ENCODE measurements around the gene NT5DC4.
A peak's percentile ranks its signal among the peaks of the same experiment; 100 is the strongest.

Gene NT5DC4

DNA sequence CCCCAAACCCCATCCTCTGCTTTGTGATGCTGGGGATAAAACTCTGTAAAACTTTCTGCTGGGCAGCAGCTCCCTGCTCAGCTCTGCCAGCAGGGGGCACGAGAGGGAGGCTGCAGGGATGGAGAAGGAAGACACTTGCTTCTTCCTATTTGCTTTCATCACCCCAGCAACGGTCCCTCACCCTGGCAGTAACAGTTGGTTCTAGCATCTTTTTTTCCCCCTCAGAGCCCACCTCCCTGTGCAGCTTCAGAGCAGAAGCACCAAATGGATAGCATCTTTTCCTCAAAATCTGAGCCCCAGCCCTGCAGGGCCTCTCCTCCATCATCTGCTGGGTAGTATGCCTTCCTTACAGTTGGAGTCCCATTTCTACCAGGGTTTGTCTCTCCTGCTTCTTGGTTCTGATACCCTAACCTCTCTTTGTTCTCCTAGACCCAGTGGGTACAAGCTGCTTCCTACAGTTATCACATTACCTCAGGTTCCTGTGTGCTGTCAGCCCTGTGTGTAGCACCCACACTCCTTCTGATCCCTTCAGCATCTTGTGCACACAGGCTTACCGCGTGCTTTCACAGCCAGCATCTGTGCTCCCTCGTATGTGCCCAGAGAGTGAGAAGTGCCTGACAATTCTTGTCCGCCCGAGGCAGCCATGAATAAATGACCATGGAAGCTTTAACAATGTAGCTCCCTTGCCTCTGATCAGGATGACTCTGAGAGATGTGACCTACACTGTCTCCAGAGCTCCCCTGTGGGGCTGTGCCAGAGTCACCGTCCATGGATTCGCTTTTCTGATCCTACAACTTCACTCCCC is 29.1 kb downstream of the NT5DC4 start:
- H3K9me3 ChIP-seq (ENCODE audit: control extremely low read depth in 1 of 5, control insufficient read depth in 4 of 5, insufficient read depth in 2 of 5, low read depth in 1 of 5, low read length in 4 of 5): no peaks in the 10 kb centered on the region
- WGBS (ENCODE audit: insufficient coverage): 54% methylated on average over 7 of the region's 9 CpGs
- H3K27me3 ChIP-seq (replicated peaks in 2 of 5; ENCODE audit: control insufficient read depth in 4 of 5, insufficient read depth in 5 of 5, low read length in 4 of 5): no peaks in the 10 kb centered on the region
- ChIA-PET POLR2A (interaction anchor here (0.9 to 2.6 kb wide), 3 partner anchors 84 to 192 kb away, joined by 3 to 7 read pairs (median 3); partner anchors contain the start of gene IL1B), CTCF (interaction anchor here (0.7 to 5.6 kb wide), 37 partner anchors 12 to 212 kb away, joined by 3 to 97 read pairs (median 5); partner anchors contain the start of genes CKAP2L and IL1B)
- H3K4me3 ChIP-seq (ENCODE audit: control insufficient read depth in 1 of 7, extremely low read depth in 1 of 7, insufficient read depth in 4 of 7, low read depth in 2 of 7, low read length in 6 of 7): peak overlapping the region in 3 of 7 experiments; percentile 19 to 31 (median 25)
- DNase-seq: peak; percentile 88 to 95 (median 94)
- H3K36me3 ChIP-seq (ENCODE audit: control insufficient read depth in 4 of 4, insufficient read depth in 4 of 4, low read length in 3 of 4): peaks cover 0 to 53% (median 3%) of the 10 kb centered on the region in 4 experiments
- H3K27ac ChIP-seq (ENCODE audit: insufficient read depth in 1 of 2, low read depth in 1 of 2, low read length in 2 of 2, poor library complexity in 1 of 2, severe bottlenecking in 2 of 2): peak overlapping the region; percentile 48 to 78
- H3K4me1 ChIP-seq (ENCODE audit: control extremely low read depth in 1 of 4, control insufficient read depth in 4 of 4, insufficient read depth in 4 of 4, low read length in 3 of 4): peaks cover 5 to 30% (median 13%) of the 10 kb centered on the region in 4 experiments

DNA sequence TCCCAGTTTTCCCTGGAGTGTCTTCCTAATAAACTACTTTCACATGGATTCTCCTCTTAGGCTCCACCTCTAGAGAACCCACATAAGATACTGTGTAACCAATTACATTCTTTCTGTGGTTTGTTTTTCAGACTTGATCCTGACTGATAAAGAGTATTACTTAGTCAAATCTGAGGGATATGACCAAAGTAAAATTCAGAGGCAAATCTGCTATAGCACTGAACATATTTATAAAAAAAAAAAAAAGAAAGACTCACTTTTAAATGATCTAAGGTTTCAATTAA is 29.7 kb downstream of the NT5DC4 start:
- POLR2A ChIA-PET: interaction anchor here (2.6 kb wide), 1 partner anchor 86 kb away, joined by 7 read pairs; the partner anchor contains the start of gene IL1B
- Histone ChIP-seq H3K27me3 (replicated peaks in 2 of 5; ENCODE audit: control insufficient read depth in 4 of 5, insufficient read depth in 5 of 5, low read length in 4 of 5) (no peaks in the 10 kb centered on the region), H3K36me3 (ENCODE audit: control insufficient read depth in 4 of 4, insufficient read depth in 4 of 4, low read length in 3 of 4) (peaks cover 0 to 53% (median 2%) of the 10 kb centered on the region in 4 experiments), H3K27ac (ENCODE audit: insufficient read depth in 1 of 2, low read depth in 1 of 2, low read length in 2 of 2, poor library complexity in 1 of 2, severe bottlenecking in 2 of 2) (peak overlapping the region; percentile 48 to 78), H3K4me1 (ENCODE audit: control extremely low read depth in 1 of 4, control insufficient read depth in 4 of 4, insufficient read depth in 4 of 4, low read length in 3 of 4) (peaks cover 5 to 32% (median 15%) of the 10 kb centered on the region in 4 experiments), H3K4me3 (ENCODE audit: control insufficient read depth in 1 of 7, extremely low read depth in 1 of 7, insufficient read depth in 4 of 7, low read depth in 2 of 7, low read length in 6 of 7) (no peak overlapping the region), H3K9me3 (ENCODE audit: control extremely low read depth in 1 of 5, control insufficient read depth in 4 of 5, insufficient read depth in 2 of 5, low read depth in 1 of 5, low read length in 4 of 5) (no peaks in the 10 kb centered on the region)
- CTCF ChIA-PET: interaction anchor here (0.7 to 5.6 kb wide), 26 partner anchors 11 to 201 kb away, joined by 3 to 97 read pairs (median 6); partner anchors contain the start of genes CKAP2L and IL1B
- DNase-seq: no peak

DNA sequence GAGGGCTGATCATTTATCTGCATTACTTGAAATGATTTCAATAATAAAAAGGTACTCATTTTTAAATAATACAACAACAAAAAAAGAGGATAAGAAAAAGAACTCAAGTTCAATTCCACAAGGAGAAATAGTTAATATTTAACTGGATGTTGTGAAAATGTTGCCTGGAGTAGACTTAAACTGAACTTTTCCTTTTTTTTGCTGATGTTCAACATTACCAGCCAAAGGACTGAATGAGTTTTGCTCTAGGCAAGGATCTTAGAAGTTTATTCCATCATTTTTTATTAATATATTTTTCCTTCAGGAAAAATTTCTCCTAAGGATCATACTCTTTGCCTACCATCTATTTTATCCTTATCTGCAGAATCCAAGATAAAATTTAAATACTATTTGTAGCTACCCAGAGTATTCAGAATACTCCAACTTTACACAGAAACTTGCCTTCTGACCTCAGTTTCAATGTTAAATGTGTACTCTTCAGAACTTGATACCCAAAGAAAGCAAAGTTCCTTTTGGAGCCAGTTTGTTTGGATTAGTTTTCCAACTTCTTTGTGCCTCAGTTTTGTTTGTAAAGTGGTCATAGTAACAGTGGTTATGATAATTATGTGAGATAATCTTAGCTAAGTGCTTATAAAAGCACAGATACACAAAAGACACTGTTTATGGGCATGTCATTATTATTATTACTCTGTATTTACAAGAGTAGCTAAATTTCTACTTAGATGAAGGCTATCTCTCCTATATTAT is 30.8 kb downstream of the NT5DC4 start:
- Histone ChIP-seq H3K4me3 (ENCODE audit: control insufficient read depth in 1 of 7, extremely low read depth in 1 of 7, insufficient read depth in 4 of 7, low read depth in 2 of 7, low read length in 6 of 7) (peak overlapping the region in 1 of 7 experiments; percentile 17), H3K27me3 (replicated peaks in 2 of 5; ENCODE audit: control insufficient read depth in 4 of 5, insufficient read depth in 5 of 5, low read length in 4 of 5) (no peaks in the 10 kb centered on the region), H3K4me1 (ENCODE audit: control extremely low read depth in 1 of 4, control insufficient read depth in 4 of 4, insufficient read depth in 4 of 4, low read length in 3 of 4) (peaks cover 5 to 32% (median 15%) of the 10 kb centered on the region in 4 experiments), H3K27ac (ENCODE audit: insufficient read depth in 1 of 2, low read depth in 1 of 2, low read length in 2 of 2, poor library complexity in 1 of 2, severe bottlenecking in 2 of 2) (no peak overlapping the region), H3K9me3 (ENCODE audit: control extremely low read depth in 1 of 5, control insufficient read depth in 4 of 5, insufficient read depth in 2 of 5, low read depth in 1 of 5, low read length in 4 of 5) (no peaks in the 10 kb centered on the region), H3K36me3 (ENCODE audit: control insufficient read depth in 4 of 4, insufficient read depth in 4 of 4, low read length in 3 of 4) (peaks cover 0 to 57% (median 4%) of the 10 kb centered on the region in 4 experiments)
- ChIA-PET CTCF (interaction anchor here (0.9 to 4.7 kb wide), 13 partner anchors 9 to 206 kb away, joined by 3 to 35 read pairs (median 3); no protein-coding TSS in a partner anchor), POLR2A (interaction anchor here (2.6 kb wide), 1 partner anchor 85 kb away, joined by 7 read pairs; the partner anchor contains the start of gene IL1B)
- no peak for DNase-seq

DNA sequence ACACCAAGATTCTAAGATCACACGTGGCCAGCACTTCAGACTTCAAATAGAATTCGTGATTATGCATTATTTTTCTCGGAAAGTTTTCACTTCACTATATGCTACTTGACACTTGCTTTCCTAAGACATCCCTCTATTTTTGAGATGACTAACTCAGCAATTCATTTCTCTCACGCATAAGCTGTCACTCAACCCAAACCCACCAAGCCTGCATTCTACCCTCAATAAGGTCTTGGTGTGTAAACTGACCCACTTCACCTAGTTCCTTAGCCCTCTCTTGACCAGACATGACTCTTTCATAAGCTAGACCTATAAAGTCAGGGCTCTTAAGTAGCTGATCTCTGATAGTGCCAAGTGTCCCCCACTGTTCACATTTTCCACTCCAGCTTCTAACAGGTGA is 31.8 kb downstream of the NT5DC4 start:
- Histone ChIP-seq H3K4me1 (ENCODE audit: control extremely low read depth in 1 of 4, control insufficient read depth in 4 of 4, insufficient read depth in 4 of 4, low read length in 3 of 4) (peaks cover 5 to 32% (median 15%) of the 10 kb centered on the region in 4 experiments), H3K4me3 (ENCODE audit: control insufficient read depth in 1 of 7, extremely low read depth in 1 of 7, insufficient read depth in 4 of 7, low read depth in 2 of 7, low read length in 6 of 7) (peak overlapping the region in 1 of 7 experiments; percentile 20), H3K27ac (ENCODE audit: insufficient read depth in 1 of 2, low read depth in 1 of 2, low read length in 2 of 2, poor library complexity in 1 of 2, severe bottlenecking in 2 of 2) (no peak overlapping the region), H3K27me3 (replicated peaks in 2 of 5; ENCODE audit: control insufficient read depth in 4 of 5, insufficient read depth in 5 of 5, low read length in 4 of 5) (no peaks in the 10 kb centered on the region), H3K9me3 (ENCODE audit: control extremely low read depth in 1 of 5, control insufficient read depth in 4 of 5, insufficient read depth in 2 of 5, low read depth in 1 of 5, low read length in 4 of 5) (no peaks in the 10 kb centered on the region), H3K36me3 (ENCODE audit: control insufficient read depth in 4 of 4, insufficient read depth in 4 of 4, low read length in 3 of 4) (peaks cover 0 to 59% (median 5%) of the 10 kb centered on the region in 4 experiments)
- DNase-seq: no peak
- POLR2A ChIA-PET: no interaction called here
- 98% methylated on average over 4 of the region's 4 CpGs for WGBS (ENCODE audit: insufficient coverage)
- CTCF ChIA-PET: interaction anchor here (0.8 to 4.7 kb wide), 14 partner anchors 9 to 205 kb away, joined by 3 to 35 read pairs (median 3); no protein-coding TSS in a partner anchor

DNA sequence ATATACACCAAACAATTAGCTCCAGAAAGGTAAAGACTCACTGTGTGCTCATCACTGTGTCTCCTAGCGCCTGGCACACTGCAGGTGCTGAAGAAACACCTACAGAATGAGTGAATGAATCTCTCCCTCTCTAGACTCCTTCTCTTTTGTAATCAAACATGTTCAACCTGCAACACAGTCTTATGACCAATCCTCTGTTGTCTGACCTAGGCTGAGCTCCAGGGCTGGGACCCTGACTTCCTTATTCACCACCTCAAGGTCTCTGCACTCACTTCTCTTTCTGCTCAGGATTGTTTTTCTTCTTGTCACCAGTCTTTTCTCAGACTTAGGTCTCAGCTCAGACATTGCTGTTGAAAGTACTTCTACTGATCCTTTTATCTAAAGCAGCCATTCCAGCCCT is 33.7 kb downstream of the NT5DC4 start:
- DNase-seq: peak; percentile 23 to 74 (median 68)
- ChIA-PET CTCF (interaction anchor here (0.7 to 4.7 kb wide), 10 partner anchors 30 to 207 kb away, joined by 3 to 35 read pairs (median 4); partner anchors contain the start of gene IL1A), POLR2A (interaction anchor here (1.1 kb wide), 1 partner anchor 77 kb away, joined by 3 read pairs; no protein-coding TSS in a partner anchor)
- Histone ChIP-seq H3K36me3 (ENCODE audit: control insufficient read depth in 4 of 4, insufficient read depth in 4 of 4, low read length in 3 of 4) (peaks cover 4 to 70% (median 8%) of the 10 kb centered on the region in 4 experiments), H3K27ac (ENCODE audit: insufficient read depth in 1 of 2, low read depth in 1 of 2, low read length in 2 of 2, poor library complexity in 1 of 2, severe bottlenecking in 2 of 2) (peak overlapping the region in 1 of 2 experiments; percentile 59), H3K27me3 (replicated peaks in 2 of 5; ENCODE audit: control insufficient read depth in 4 of 5, insufficient read depth in 5 of 5, low read length in 4 of 5) (no peaks in the 10 kb centered on the region), H3K4me3 (ENCODE audit: control insufficient read depth in 1 of 7, extremely low read depth in 1 of 7, insufficient read depth in 4 of 7, low read depth in 2 of 7, low read length in 6 of 7) (peak overlapping the region in 2 of 7 experiments; percentile 17 to 19), H3K9me3 (ENCODE audit: control extremely low read depth in 1 of 5, control insufficient read depth in 4 of 5, insufficient read depth in 2 of 5, low read depth in 1 of 5, low read length in 4 of 5) (no peaks in the 10 kb centered on the region), H3K4me1 (ENCODE audit: control extremely low read depth in 1 of 4, control insufficient read depth in 4 of 4, insufficient read depth in 4 of 4, low read length in 3 of 4) (peaks cover 5 to 32% (median 15%) of the 10 kb centered on the region in 4 experiments)
- 85% methylated on average over 1 of the region's 1 CpG for WGBS (ENCODE audit: insufficient coverage)

DNA sequence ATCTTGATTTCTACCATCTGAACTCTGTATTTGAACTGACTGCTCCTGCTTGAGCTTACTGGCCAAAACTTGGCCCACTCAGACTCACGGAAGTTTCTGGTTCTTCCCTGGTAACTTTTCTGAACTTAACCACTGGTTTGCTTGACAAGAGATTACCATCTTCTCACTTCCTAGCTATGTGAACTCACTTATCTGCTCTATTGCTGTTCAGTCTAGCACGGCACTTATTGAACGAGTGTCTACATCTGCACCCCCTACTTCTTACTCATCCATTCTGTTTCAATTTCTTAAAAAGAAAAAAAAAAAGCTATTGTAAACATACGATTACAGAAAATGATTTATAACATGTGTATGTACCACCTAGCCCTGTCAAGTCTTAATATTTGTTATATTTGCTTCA is 34.6 kb downstream of the NT5DC4 start:
- CTCF ChIA-PET: interaction anchor here (0.6 to 4.7 kb wide), 10 partner anchors 8 to 186 kb away, joined by 3 to 35 read pairs (median 4); partner anchors contain the start of gene IL1A
- DNase-seq: no peak
- 100% methylated on average over 1 of the region's 4 CpGs for WGBS (ENCODE audit: insufficient coverage)
- no peak overlapping the region for H3K27ac ChIP-seq (ENCODE audit: insufficient read depth in 1 of 2, low read depth in 1 of 2, low read length in 2 of 2, poor library complexity in 1 of 2, severe bottlenecking in 2 of 2)
- H3K36me3 ChIP-seq (ENCODE audit: control insufficient read depth in 4 of 4, insufficient read depth in 4 of 4, low read length in 3 of 4): peaks cover 4 to 69% (median 10%) of the 10 kb centered on the region in 4 experiments
- H3K27me3 ChIP-seq (replicated peaks in 2 of 5; ENCODE audit: control insufficient read depth in 4 of 5, insufficient read depth in 5 of 5, low read length in 4 of 5): no peaks in the 10 kb centered on the region
- no peaks in the 10 kb centered on the region for H3K9me3 ChIP-seq (ENCODE audit: control extremely low read depth in 1 of 5, control insufficient read depth in 4 of 5, insufficient read depth in 2 of 5, low read depth in 1 of 5, low read length in 4 of 5)
- no peak overlapping the region for H3K4me3 ChIP-seq (ENCODE audit: control insufficient read depth in 1 of 7, extremely low read depth in 1 of 7, insufficient read depth in 4 of 7, low read depth in 2 of 7, low read length in 6 of 7)
- peaks cover 5 to 24% (median 10%) of the 10 kb centered on the region in 4 experiments for H3K4me1 ChIP-seq (ENCODE audit: control extremely low read depth in 1 of 4, control insufficient read depth in 4 of 4, insufficient read depth in 4 of 4, low read length in 3 of 4)
- POLR2A ChIA-PET: interaction anchor here (0.6 kb wide), 1 partner anchor 275 kb away, joined by 3 read pairs; no protein-coding TSS in a partner anchor
